GM21825 (cell line): ENCODE measurements around the gene CDKN2AIPNL.
"Not testable (repeated sequence)": the region's sequence is repeated elsewhere in the genome, so short reads cannot be mapped to it uniquely, and the experiment has no call there.

Source experiments
- ATAC-seq: cut with Tn5 transposase; IDR thresholded peaks from one replicate; pipeline ENCODE4 v1.9.1; 2021; ENCODE audit warnings: mild to moderate bottlenecking, moderate library complexity; ENCODE audit not compliant: unreplicated experiment

The CDKN2AIPNL gene

DNA sequence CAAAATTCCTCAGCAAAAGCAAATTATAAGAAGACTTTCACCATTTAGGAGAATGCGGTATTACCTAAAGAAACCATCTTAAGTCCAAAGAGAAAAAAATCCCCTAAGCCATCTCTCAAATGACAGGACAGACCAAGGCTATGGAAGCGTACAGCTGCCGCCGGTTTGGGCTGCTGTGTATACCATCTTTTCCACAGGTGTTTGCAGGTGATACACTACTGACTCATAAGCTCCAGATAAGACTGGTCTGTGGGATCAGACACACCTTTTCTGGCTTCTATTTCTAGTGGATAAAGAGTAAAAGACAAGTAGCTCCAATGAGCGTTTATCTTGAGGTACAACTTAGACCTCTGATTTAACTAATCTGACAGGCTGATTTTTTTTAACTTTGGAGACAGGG lies 7.7 kb downstream of the CDKN2AIPNL start:
- no peak for ATAC-seq

DNA sequence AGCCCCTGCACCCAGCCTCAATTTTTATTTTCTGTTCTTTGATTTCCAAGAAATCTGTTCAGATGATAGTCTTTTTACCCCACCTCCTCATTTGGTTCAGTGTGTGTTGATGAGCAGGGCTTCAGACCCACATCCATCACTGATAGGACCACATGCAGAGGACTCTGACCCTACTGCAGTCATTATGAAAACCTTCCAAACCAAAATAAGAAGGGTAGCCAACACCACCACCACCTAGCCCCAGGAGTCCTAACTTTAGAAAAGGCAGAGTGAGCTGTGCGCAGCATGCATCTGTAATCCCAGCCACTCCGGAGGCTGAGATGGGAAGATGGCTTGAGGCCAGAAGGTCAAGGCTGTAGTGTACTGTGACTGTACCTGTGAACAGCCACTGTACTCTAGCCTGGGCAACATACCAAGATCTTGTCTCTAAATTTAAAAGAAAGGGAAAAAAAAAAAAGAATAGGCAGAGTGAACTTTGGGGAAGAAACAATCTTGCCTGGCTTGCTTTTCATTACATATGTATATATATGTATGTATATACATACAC lies 13.0 kb downstream of the CDKN2AIPNL start:
- no peak for ATAC-seq

DNA sequence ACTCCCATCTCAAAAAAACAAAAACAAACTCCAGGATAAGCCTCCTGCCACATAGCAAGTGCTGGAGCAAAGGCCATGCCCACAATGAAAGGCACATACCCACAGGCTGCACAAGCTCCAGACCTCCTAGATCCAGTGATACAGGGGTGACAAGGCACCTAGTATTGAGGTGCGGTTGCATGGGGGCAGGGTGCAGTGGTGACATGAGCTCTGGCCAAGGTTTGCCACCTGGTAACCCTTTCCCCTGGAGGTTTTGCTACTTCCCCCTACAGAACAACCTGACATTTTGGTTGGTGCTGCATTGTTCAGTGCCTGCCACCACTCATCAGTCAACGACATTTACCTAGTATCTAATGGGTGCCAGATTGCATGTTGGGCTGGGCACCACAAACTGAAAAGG lies 14.5 kb downstream of the CDKN2AIPNL start:
- ATAC-seq, result no peak

DNA sequence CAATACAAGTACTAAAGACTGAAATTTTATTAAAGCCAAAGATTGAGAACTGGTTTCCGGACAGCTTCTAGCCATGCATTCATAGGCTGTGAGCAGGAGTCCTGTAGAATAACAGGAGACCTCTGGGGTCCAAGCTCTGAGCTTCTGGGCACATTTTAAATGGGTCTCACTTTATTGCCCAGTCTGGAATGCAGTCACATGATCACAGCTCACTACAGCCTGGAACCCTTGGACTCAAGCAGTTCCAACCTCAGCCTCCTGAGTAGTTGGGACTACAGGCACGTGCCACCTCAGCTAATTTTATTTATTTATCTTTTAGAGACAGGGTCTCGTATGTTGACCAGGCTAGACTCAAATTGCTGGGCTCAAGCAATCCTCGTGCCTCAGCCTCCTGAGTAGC lies 15.4 kb downstream of the CDKN2AIPNL start:
- no peak for ATAC-seq

DNA sequence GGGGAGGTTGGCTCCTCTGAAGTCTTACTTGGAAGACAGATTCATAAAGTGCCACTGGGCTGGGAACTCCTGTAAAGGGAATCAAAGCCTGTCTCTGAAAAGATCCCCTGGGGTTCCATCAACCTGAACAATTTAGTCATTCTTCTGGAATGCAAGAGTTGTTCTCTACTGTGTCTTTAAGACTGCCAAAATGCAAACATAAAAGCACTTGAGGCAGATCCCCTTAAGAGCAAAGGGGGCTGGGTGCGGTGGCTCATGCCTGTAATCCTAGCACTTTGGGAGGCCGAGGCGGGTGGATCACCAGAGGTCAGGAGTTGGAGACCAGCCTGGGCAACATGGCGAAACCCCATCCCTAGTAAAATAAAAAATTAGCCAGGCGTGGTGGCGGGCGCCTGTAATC lies 16.7 kb downstream of the CDKN2AIPNL start:
- no peak for ATAC-seq

DNA sequence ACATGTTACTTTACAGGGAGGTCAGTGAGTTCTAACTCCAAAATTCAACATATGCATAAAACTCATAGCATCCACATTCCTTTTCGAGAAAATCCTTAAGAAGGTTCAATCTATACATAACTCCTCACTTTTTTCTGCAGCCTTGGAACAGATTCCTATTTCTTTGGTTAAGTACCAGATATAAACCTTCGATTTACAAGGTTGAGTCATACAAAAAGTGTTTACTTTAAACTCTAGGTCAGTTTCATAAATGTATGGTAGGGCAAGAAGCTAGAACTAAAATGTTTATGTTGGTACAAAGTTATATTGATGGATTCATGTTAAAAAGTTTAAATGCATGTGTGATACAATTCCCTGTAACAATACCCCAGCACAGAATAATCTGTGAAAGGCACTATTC lies 19.4 kb downstream of the CDKN2AIPNL start:
- no peak for ATAC-seq

DNA sequence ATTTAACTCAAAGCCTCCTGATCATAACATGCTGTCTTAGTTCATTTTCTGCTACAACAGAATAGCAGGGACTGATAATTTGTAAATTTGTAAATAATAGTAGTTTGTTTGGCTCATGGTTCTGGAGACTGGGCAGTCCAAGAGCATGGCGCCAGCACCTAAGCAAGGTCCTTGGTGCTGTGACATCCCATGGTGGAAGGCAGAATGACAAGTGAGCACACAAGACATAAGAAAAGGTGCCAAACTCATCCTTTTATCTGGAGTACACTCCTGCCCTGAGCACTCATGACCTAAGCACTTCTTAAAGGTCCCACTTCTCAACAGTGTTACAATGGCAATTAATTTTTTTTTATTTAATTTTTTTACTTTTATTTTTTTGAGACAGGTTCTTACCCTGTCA lies 24.2 kb downstream of the CDKN2AIPNL start:
- ATAC-seq, result no peak

DNA sequence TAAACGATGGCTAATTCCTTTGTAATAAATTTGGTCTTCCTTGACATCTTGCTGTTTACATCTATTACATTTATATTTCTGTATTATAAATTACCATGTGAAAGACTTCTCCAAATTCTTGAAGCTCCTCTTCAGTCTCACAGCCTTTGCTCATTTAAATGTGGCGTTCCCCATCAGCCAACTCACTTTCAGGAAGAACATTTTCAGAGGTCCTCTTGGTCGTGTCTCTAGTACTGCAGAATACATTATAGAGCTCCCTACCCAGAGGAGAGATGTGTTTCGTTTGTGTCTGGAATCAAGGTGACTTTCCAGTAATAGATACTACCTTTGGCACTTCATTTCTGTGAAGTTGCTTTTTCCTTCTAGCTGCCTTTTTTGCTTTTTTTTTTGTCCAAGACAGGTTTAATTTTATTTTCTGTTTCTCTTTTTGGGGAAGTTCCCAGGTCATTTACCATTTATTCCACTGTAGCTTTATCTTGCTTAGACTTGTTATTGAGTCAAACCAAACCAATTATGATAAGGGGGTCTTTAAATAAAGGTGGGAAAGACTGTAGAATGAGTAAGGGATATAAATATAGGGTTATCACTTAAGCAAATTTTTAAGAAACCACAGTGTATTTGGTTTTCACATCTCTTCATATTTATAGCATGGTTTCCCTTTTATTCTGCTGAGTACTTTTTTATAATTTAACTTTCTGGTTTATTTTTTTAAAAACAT lies 27.5 kb downstream of the CDKN2AIPNL start:
- no peak for ATAC-seq

DNA sequence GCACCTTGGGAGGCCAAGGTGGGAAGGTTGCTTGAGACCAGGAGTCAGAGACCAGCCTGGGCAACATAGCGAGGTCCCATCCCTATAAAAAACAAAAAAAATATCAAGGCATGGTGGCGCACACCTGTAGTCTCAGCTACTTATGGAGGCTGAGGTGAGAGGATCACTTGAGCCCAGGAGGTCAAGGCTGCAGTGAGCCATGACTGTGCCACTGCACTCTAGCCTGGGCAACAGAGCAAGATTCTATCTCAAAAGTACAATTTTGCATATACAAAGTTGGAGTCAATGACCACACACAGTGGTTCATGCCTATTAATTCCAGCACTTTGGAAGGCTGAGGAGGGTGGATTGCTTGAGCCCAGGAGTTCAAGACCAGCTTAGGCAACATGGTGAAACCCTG lies 29.5 kb downstream of the CDKN2AIPNL start:
- ATAC-seq, result not testable (repeated sequence)

DNA sequence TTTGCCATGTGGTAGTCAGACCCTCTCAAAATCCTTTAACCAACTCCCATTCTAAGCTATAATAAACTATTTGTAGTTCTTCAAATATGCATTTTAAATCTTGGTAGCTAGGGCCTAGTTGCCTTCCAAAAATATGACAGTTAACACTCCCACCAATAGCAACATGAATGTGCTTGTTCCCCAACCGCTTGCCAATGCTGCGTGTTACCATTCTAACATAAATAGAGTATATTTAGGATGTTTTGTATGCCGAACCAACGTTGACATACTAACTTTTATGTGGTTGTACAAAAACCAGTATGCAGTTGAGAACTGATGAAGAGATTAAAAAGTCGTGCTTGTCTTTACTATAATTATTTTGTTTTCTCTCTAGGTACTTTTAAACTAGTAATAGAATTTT lies 31.3 kb downstream of the CDKN2AIPNL start:
- ATAC-seq, result no peak

DNA sequence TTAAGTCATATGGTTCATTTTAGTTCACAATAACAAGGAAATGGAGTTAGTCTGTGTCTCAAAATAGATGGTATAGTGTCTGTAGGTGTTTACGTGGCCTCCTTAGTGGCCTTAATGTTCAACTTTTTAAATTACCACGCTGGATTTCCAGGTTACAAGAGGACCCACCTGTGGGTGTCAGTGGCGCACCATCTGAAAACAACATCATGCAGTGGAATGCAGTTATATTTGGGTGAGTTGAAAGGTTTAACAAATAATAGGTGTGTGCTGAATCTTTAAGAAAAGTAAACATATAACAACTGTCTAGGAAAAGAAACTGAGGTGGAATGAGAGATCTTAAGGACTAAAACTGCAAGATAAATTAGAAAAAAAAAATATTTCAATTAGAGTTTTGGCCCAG lies 37.4 kb downstream of the CDKN2AIPNL start:
- no peak for ATAC-seq

DNA sequence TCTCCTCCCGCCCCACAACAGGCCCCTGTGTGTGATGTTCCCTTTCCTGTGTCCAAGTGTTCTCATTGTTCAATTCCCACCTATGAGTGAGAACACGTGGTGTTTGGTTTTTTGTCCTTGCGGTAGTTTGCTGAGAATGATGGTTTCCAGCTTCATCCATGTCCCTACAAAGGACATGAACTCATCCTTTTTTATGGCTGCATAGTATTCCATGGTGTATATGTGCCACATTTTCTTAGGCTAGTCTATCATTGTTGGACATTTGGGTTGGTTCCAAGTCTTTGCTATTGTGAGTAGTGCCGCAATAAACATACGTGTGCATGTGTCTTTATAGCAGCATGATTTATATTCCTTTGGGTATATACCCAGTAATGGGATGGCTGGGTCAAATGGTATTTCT lies 38.0 kb downstream of the CDKN2AIPNL start:
- ATAC-seq, result not testable (repeated sequence)

DNA sequence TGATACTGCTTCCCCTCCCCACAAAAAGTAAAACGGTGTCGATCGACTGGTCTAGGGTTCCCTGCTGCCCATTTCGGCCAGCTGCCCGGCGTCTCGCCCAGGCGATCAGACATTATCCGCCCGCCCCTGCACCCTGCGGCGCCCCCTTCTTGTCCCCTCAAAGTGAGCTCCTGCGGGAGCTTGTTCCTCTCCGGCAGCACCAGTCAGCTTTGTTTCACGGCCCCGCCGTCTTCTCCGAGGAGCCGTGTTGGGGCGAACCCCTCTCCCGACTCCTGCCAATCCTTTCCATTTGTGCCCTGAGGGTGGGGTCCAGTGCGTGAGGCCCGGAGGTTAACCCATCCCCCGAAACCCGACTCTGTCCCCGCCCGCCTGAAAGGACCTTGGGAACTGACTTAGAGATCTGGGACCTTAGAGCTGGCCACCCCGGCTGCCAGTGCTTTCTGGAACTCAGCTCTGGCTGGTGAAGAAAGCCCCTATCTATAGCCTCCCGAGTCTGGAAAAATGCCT lies 39.8 kb downstream of the CDKN2AIPNL start:
- no peak for ATAC-seq

DNA sequence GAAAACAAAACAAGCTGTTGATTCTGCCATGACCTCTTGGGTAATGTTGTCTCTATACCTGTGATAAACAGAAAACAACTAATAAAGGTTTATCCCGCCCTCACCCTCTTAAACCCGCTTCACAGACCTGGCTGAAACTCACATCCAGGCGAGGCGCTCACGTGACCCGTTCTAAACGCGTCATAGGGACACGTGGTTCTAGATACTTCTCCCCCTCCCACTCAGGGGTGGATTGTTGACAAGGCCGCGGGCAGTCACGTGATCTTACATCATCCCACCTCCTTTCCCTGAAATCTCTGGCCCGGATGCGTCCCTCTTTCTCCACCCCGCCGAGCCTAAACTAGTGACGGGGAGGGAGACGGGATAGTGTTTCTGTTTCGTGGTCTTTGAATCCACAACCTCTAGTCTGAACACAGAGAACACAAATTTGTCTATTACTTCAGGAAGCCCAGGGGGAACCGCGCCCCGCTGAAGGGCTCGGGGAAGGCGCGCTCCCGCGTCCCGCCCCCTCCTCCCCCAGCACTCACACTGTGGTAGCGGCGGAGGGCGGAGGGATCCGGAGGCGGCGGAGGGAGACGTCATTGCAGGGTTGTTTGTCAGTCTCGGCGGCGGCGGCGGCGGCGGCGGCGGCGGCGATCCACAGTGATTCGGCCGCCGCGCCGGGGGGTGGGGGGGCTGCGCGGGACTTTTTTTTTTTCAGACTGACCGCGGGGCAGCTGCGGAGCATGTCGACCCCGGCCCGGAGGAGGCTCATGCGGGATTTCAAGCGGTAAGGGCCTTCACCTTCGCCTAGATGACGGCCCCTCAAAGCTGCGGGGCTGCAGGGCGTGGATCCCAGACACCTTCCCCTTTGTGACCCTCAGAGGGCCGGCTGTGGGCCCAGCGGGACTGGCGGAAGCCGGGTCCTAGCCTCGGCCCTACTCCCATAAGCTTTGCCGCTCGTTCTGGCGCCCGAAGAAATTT lies 40.5 kb downstream of the CDKN2AIPNL start, which contains the start of gene UBE2B:
Gene UBE2B (plus strand): TSS at position 699 of the 963 bp plus-strand sequence. CDS start 27 bp downstream, at position 726.
- peak; percentile 67 for ATAC-seq

DNA sequence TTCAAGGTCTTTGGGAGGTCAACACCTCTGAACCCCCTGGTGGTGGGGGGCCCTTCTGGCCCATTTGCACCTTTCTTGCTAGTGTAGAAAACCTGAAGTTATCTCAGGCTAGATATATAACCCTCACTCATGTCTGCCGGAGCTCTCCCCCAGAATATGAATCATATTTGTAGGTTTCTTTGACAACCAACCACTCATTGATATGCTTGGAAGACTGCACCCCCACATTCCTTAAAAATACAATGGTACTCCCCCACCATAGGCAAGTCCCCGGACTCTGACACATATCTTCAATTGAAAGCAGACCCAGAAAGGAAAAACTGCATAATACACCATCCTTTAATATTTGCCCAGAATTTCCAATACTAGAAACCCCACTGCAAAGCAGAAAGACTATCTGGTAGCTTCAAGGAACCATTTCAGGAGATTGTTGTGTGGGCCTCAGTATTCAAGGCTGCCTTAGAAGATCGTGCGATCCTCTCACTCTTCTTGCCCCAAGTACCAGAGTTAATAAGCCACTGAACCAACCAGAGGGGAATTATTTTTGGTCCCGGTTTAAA lies 41.3 kb downstream of the CDKN2AIPNL start:
- peak; percentile 12 for ATAC-seq

DNA sequence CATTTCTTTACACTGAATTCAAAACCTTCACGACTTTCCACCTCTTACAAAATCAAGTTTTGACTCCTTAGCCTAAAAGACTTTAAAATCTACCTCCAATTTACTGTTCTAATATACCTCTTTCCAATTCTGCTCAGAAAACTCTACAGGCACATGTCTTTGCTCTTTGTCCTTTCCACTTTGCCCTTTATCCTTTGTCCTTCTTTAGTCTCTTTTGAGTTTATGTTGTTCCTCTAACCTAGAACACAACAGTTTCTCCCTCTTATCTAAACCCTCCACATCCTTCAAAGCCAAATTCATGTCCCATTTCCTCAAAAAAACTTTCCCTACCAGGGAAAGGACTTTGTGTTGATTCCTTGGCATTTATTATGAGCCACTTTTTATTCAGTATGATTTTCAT lies 46.1 kb downstream of the CDKN2AIPNL start:
- ATAC-seq, result no peak

DNA sequence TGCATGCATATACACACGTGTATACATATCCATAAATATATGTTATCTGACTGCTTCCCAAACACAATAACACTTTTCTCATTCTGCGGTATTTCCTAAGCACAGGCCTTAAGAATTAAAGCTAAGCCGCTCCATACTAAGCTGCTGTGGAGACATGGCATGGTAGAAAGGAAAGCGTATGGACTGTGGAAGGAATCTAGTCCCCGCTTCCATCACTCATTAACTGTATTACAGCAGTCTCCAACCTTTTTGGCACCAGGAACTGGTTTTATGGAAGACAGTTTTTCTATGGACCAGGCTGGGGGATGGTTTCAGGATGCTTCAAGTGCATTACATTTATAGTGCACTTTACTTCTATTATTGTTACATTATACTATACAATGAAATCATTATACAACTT lies 56.0 kb downstream of the CDKN2AIPNL start:
- ATAC-seq, result no peak
